HepG2 (cell line): ENCODE measurements around the gene L3MBTL3. TPM values are rescaled to one million over a fixed set of nuclear protein-coding genes. Genes with fewer than 3 reads are reported as not detected.

Source experiments
- ATAC-seq: fragments of 200-7000 bp; cut with Tn5 transposase; 3 replicates; pipeline ENCODE4 v1.9.1; 2020; ENCODE audit warnings: mild to moderate bottlenecking, moderate library complexity
- BruUV-seq: library from RNA; stranded (reverse); fragments of 400-500 nt; replicated peaks from 2 replicates; lab custom pipeline; 2021; lab: Mats Ljungman, UMichigan
- CTCF ChIA-PET: fragments of 300-600 bp; formaldehyde crosslinking; extraction: SDS; loops from one replicate; lab custom pipeline; 2021; ENCODE audit warnings: low total read pairs, inconsistent platforms, low intra/inter-chr PET ratio; lab: Yijun Ruan, JAX
- POLR2A ChIA-PET: fragments of 350-600 bp; sonication (Branson Sonifier 250); formaldehyde crosslinking; loops from one replicate; lab custom pipeline; 2020; ENCODE audit warnings: antibody characterized with exemption, inconsistent platforms; lab: Yijun Ruan, JAX
- DNase-seq: peaks from one replicate; pipeline ENCODE4 v3.0.0-alpha.2; 2015; ENCODE audit warnings: low spot score
- FAIRE-seq: peaks from 3 replicates; lab custom pipeline; 2011; peaks lifted over from hg19 to GRCh38; lab: Jason Lieb, UNC
- H2AFZ ChIP-seq: one replicate; pipeline ENCODE4 v1.6.1; 2011; ENCODE audit warnings: low read length, inconsistent platforms
- H3K27ac ChIP-seq: fragments of 300-600 bp; 3 replicates; pipeline ENCODE4 v1.8.0; 2011; ENCODE audit warnings: mixed run types, mild to moderate bottlenecking, mixed read lengths, low read length, inconsistent platforms; ENCODE audit not compliant: insufficient read depth; ENCODE audit errors: extremely low read length
- H3K27me3 ChIP-seq, 2 experiments: fragments of 200-600 bp in 1 of 2; 2 replicates in 1 of 2; 3 replicates in 1 of 2; pipeline versions ENCODE4 v1.6.0 to v1.8.0; 2011; ENCODE audit warnings: low read length in 2 of 2, mild to moderate bottlenecking in 2 of 2, moderate library complexity in 2 of 2, inconsistent platforms in 1 of 2; ENCODE audit not compliant: insufficient read depth in 2 of 2, control insufficient read depth in 1 of 2
- H3K36me3 ChIP-seq, 2 experiments: fragments of 200-600 bp in 1 of 2; replicated peaks in 1 of 2; 2 replicates in 1 of 2; 3 replicates in 1 of 2; pipeline versions ENCODE4 v1.5.1 to v1.8.0; 2011; ENCODE audit warnings: low read length in 2 of 2, inconsistent platforms in 1 of 2; ENCODE audit not compliant: insufficient read depth in 2 of 2, control insufficient read depth in 1 of 2
- H3K4me1 ChIP-seq: 2 replicates; pipeline ENCODE4 v1.5.1; 2012; ENCODE audit warnings: low read length, inconsistent platforms; ENCODE audit not compliant: insufficient read depth
- H3K4me2 ChIP-seq: 2 replicates; pipeline ENCODE4 v1.6.0; 2011; ENCODE audit warnings: low read depth, low read length, inconsistent platforms
- H3K4me3 ChIP-seq, 3 experiments: fragments of 200-600 bp in 1 of 3; sonication (generic), shearing (Covaris generic) in 1 of 3; replicated peaks in 1 of 3; 2 replicates each; pipeline ENCODE4 v1.5.1; 2011 to 2016; ENCODE audit warnings: low read length in 3 of 3, inconsistent platforms in 2 of 3, low read depth in 2 of 3, mild to moderate bottlenecking in 2 of 3, control low read depth in 1 of 3, mixed read lengths in 1 of 3; ENCODE audit not compliant: insufficient read depth in 1 of 3
- H3K79me2 ChIP-seq: one replicate; pipeline ENCODE4 v1.6.1; 2011; ENCODE audit warnings: low read length, inconsistent platforms; ENCODE audit not compliant: insufficient read depth
- H3K9ac ChIP-seq: 2 replicates; pipeline ENCODE4 v1.6.0; 2011; ENCODE audit warnings: mild to moderate bottlenecking, low read depth, low read length, inconsistent platforms; ENCODE audit not compliant: insufficient read depth
- H3K9me3 ChIP-seq: 2 replicates; pipeline ENCODE4 v1.5.1; 2012; ENCODE audit warnings: mild to moderate bottlenecking, low read length
- H4K20me1 ChIP-seq: 2 replicates; pipeline ENCODE4 v1.6.0; 2011; ENCODE audit warnings: inconsistent platforms, mild to moderate bottlenecking, low read length, moderate library complexity; ENCODE audit not compliant: insufficient read depth
- BRCA1 ChIP-seq: sonication (generic); formaldehyde crosslinking; IDR thresholded peaks from 2 replicates; pipeline ENCODE4 v1.4.0; 2020; ENCODE audit warnings: missing genetic modification reagents
- CREB1 ChIP-seq, 2 experiments: fragments of 450-650 bp in 1 of 2; IDR thresholded peaks; 2 replicates each; pipeline ENCODE4 v1.6.1; 2016 to 2017; ENCODE audit warnings: control low read depth in 1 of 2, mild to moderate bottlenecking in 1 of 2, missing compliant biosample characterization in 1 of 2, missing genetic modification characterization in 1 of 2
- CTCF ChIP-seq: sonication (generic); formaldehyde crosslinking; IDR thresholded peaks from 2 replicates; pipeline ENCODE4 v1.5.0; 2020; ENCODE audit warnings: mild to moderate bottlenecking, missing genetic modification reagents, moderate library complexity
- HOXA3 ChIP-seq: sonication (generic); formaldehyde crosslinking; IDR thresholded peaks from 2 replicates; pipeline ENCODE4 v1.5.0; 2020; ENCODE audit warnings: missing genetic modification reagents
- MEIS2 ChIP-seq: sonication (generic); formaldehyde crosslinking; IDR thresholded peaks from 2 replicates; pipeline ENCODE4 v1.9.0; 2021; ENCODE audit warnings: mild to moderate bottlenecking, missing genetic modification reagents
- MTA3 ChIP-seq: sonication (generic); formaldehyde crosslinking; IDR thresholded peaks from 2 replicates; pipeline ENCODE4 v1.4.0; 2020; ENCODE audit warnings: missing genetic modification reagents
- MXI1 ChIP-seq: IDR thresholded peaks from 3 replicates; pipeline ENCODE4 v1.6.1; 2012; ENCODE audit warnings: low read depth, low read length, inconsistent platforms, borderline replicate concordance
- NFKBIZ ChIP-seq: IDR thresholded peaks from 2 replicates; pipeline ENCODE4 v1.6.1; 2018; ENCODE audit warnings: missing genetic modification reagents, missing compliant biosample characterization
- POLR2AphosphoS5 ChIP-seq: IDR thresholded peaks from 2 replicates; pipeline ENCODE4 v1.6.1; 2012; ENCODE audit warnings: low read depth, low read length
- TRAFD1 ChIP-seq: sonication (generic); formaldehyde crosslinking; IDR thresholded peaks from 2 replicates; pipeline ENCODE4 v1.5.1; 2020; ENCODE audit warnings: missing genetic modification reagents, mild to moderate bottlenecking, borderline replicate concordance
- ZIK1 ChIP-seq: sonication (generic); formaldehyde crosslinking; IDR thresholded peaks from 2 replicates; pipeline ENCODE4 v1.5.0; 2020; ENCODE audit warnings: mild to moderate bottlenecking, low read depth, missing genetic modification reagents, borderline replicate concordance
- ZNF124 ChIP-seq: sonication (generic); formaldehyde crosslinking; IDR thresholded peaks from 2 replicates; pipeline ENCODE4 v1.4.0; 2020; ENCODE audit warnings: missing genetic modification reagents
- ZNF296 ChIP-seq: sonication (generic); formaldehyde crosslinking; conservative IDR thresholded peaks from 2 replicates; pipeline ENCODE4 v1.5.0; 2020; ENCODE audit warnings: mild to moderate bottlenecking, missing genetic modification reagents
- ZNF350 ChIP-seq: sonication (generic); formaldehyde crosslinking; IDR thresholded peaks from 2 replicates; pipeline ENCODE4 v1.4.0; 2020; ENCODE audit warnings: mild to moderate bottlenecking, low read depth, missing genetic modification reagents, borderline replicate concordance
- ZNF451 ChIP-seq: sonication (generic); formaldehyde crosslinking; IDR thresholded peaks from 2 replicates; pipeline ENCODE4 v1.5.0; 2020; ENCODE audit warnings: mild to moderate bottlenecking, missing genetic modification reagents
- ZNF510 ChIP-seq: sonication (generic); formaldehyde crosslinking; IDR thresholded peaks from 2 replicates; pipeline ENCODE4 v1.4.0; 2020; ENCODE audit warnings: low read depth, mild to moderate bottlenecking, missing genetic modification reagents
- ZNF773 ChIP-seq: sonication (generic); formaldehyde crosslinking; IDR thresholded peaks from 2 replicates; pipeline ENCODE4 v1.4.0; 2020; ENCODE audit warnings: missing genetic modification reagents, borderline replicate concordance
- ZNF780A ChIP-seq: sonication (generic); formaldehyde crosslinking; IDR thresholded peaks from 2 replicates; pipeline ENCODE4 v1.8.0; 2022; ENCODE audit warnings: mild to moderate bottlenecking, missing genetic modification reagents, moderate library complexity
- ZNF839 ChIP-seq: sonication (generic); formaldehyde crosslinking; IDR thresholded peaks from 2 replicates; pipeline ENCODE4 v1.4.0; 2020; ENCODE audit warnings: missing genetic modification reagents, mild to moderate bottlenecking, borderline replicate concordance
- WGBS: methylation state at CpG from one replicate; pipeline ENCODE4 v1.1.6; 2017; ENCODE audit warnings: low lambda C conversion rate; 5-methylcytosine and 5-hydroxymethylcytosine counted together
- in situ Hi-C: cut with HindIII; loops from 2 replicates; pipeline ENCODE4 v1.10.0; 2017; ENCODE audit warnings: low pct_unique_long_range_greater_than_20kb; ENCODE audit not compliant: extremely low pct_ligation_motif_present
- intact Hi-C: fragments of 100-400 bp; cut with micrococcal nuclease; formaldehyde crosslinking; loops from one replicate; pipeline ENCODE4 v1.10.0; 2022; ENCODE audit not compliant: unreplicated experiment
- polyA plus RNA-seq, 8 experiments: library from polyadenylated mRNA; depleted of rRNA in 3 of 8; stranded (reverse) in 7 of 8; unstranded in 1 of 8; fragments of >200 nt; fragmentation: Illumina TruSeq in 4 of 8; extraction: Trizol in 4 of 8; gene quantifications; 2 replicates each; pipeline versions ENCODE4 v1.2.1 to v1.2.3, GENCODE V29; 2011 to 2016; ENCODE audit warnings: low read depth in 4 of 8, missing spikeins in 1 of 8, mixed read lengths in 1 of 8; ENCODE audit not compliant: insufficient read depth in 1 of 8
- total RNA-seq, 5 experiments: library from RNA; depleted of rRNA; stranded (reverse); fragments of >200 nt; fragmentation: Illumina TruSeq; extraction: Trizol; gene quantifications; 2 replicates each; pipeline ENCODE4 v1.2.3, GENCODE V29; 2016; ENCODE audit warnings: low read depth in 1 of 5

L3MBTL3 gene
- total and polyA plus RNA-seq, 2 of the 13 experiments (the other 11 are each of a cell fraction or from before 2014, with no cell fraction given): 1.5 to 2.5 TPM

- TF ChIP-seq ZNF124 (CRISPR knock-in tag) (0 out of 2 replicates have a peak, but pooled peaks have one; percentile 75), MXI1 (0 out of 3 replicates have a peak, but pooled peaks have one; percentile 18), CTCF (CRISPR knock-in tag) (peak; percentile 93), HOXA3 (CRISPR knock-in tag) (peak; percentile 38; the same call in 1 of the 2 replicates), ZNF780A (CRISPR knock-in tag) (no peak)
- TF ChIP-seq, all 625 proteins: peak for 61
These were observed 2.7 kb downstream of the L3MBTL3 start (continued) for GRCh38 chr6:130020907-130021629.

GRCh38 chr6:130026859-130027258, 8.5 kb downstream of the L3MBTL3 start:
- in situ Hi-C loops: loop anchor here (10.0 kb wide), 1 partner anchor 242 kb away; no protein-coding TSS in a partner anchor
- no peak for DNase-seq

More at GRCh38 chr6:130026859-130027258, 8.5 kb downstream of the L3MBTL3 start:
- no peak overlapping the region for H3K9ac ChIP-seq
- no peaks in the 10 kb centered on the region for H4K20me1 ChIP-seq
- H2AFZ ChIP-seq: no peak overlapping the region
- no peak for FAIRE-seq
- BruUV-seq: no TSS peak
- CTCF ChIA-PET: no interaction called here
- TF ChIP-seq ZNF510 (no peak), ZIK1 (no peak), CREB1 (IDR thresholded peaks at IDR 0.05) (no peak), CREB1 (CRISPR knock-in tag; IDR thresholded peaks at IDR 0.05) (no peak), ZNF350 (CRISPR knock-in tag) (no peak), ZNF451 (CRISPR knock-in tag) (no peak), TRAFD1 (CRISPR knock-in tag) (no peak), NFKBIZ (CRISPR knock-in tag) (no peak), ZNF839 (no peak), POLR2AphosphoS5 (no peak), ZNF296 (CRISPR knock-in tag) (no peak), MTA3 (CRISPR knock-in tag) (no peak), BRCA1 (CRISPR knock-in tag) (no peak), MEIS2 (no peak), ZNF773 (no peak)
- TF ChIP-seq, all 625 proteins: peak for 0
- H3K36me3 ChIP-seq: no peaks in the 10 kb centered on the region
- no peak overlapping the region for H3K4me3 ChIP-seq
- H3K27ac ChIP-seq: no peak overlapping the region
- 66% methylated on average over 2 of the region's 2 CpGs for WGBS
- ATAC-seq: no peak
- POLR2A ChIA-PET: no interaction called here
- H3K79me2 ChIP-seq: no peaks in the 10 kb centered on the region
- peaks cover 0 to 5% of the 10 kb centered on the region in 2 experiments; a peak in 2 of 5 replicates for H3K27me3 ChIP-seq
- H3K9me3 ChIP-seq: no peaks in the 10 kb centered on the region
- intact Hi-C loops: no loop called here
- H3K4me2 ChIP-seq: no peak overlapping the region
- H3K4me1 ChIP-seq: no peaks in the 10 kb centered on the region
